GM18519 (cell line): ENCODE results near the gene SWAP70.

Experiments
- ATAC-seq: cut with Tn5 transposase; IDR thresholded peaks from one replicate; pipeline ENCODE4 v1.9.1; 2021; ENCODE audit warnings: mild to moderate bottlenecking, moderate library complexity; ENCODE audit not compliant: unreplicated experiment, low FRiP score

Gene SWAP70

GRCh38 chr11:9771071-9771511 is 107.2 kb downstream of the SWAP70 start:
- ATAC-seq, result no peak

GRCh38 chr11:9772218-9772617 is 108.3 kb downstream of the SWAP70 start:
- ATAC-seq, result no peak

GRCh38 chr11:9773524-9773923 is 109.6 kb downstream of the SWAP70 start:
- ATAC-seq, result no peak

GRCh38 chr11:9774109-9774508 is 110.2 kb downstream of the SWAP70 start:
- ATAC-seq, result no peak

DNA sequence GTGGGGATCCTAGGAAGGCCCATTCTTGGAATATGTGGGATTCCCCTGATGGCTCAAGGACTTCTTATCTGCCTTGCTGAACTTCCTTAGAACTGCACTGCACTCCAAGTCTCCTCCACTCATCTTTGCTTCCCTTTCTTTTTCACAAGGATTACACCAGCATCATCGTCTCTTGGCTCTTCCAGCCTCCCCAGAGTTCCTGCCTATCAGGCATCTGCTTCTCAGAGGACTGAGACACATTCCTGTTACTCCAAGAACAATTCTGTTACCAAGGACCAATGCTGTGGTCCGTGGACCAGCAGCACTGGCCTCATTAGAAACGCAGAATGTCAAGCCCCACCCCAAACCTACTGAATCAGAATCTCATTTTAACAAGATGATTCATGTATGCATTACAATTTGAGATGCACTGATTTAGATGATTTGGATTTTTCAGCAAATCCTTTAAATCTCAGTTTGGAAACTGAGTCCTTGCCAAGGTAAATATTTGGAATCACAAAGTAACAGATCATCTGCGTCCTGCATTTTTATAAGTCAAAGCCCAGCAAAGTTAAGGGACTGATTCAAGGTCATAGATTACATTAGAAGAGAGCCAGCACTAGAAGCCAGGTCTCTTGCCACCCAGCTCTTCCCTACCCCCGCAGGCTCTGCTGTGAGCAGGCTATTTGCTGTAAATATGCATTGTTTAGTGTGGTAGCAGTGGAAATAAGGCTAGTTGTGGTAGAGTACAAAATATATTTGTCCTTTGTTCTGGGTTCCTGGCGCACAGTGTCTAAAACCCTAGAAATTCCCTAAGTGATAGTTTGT is 110.9 kb downstream of the SWAP70 start:
- no peak for ATAC-seq

DNA sequence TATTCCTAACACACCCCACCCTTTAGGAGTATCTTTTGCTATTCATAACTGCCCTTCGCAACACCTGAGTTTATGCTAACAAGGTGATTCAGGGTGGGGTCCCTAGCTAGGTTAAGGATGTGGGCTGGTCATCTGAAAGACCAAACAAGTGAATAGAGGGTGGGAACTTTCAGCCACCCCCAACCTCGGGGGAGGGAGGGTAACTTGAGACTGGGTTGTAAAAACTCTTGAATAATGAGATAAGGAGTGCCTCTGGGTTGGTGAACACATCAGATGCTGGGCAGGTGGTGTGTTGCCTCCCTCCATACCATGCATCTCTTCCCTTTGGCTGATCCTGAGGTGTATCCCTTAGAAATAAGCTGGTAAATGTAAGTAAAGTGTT is 111.5 kb downstream of the SWAP70 start:
- ATAC-seq, result no peak

GRCh38 chr11:9776203-9776602 is 112.3 kb downstream of the SWAP70 start:
- ATAC-seq, result no peak

DNA sequence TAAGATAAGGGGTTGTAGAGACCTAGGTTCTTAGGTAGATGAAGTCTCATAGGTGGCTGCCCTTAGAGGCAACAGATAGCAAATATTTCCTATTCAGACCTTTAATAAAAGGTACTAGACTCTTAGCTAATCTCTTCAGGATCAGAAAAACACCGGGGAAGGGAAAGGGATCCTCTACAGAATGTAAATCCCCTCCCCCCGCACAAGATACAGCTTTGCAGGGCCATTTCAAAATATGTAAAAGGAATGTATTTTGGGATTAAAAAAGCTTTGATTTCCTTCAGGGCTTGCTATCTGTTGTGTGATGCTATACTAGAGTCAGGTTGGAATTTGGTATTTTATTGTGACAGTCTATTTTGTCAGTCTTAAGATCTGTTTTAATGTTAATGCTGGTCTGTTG is 113.2 kb downstream of the SWAP70 start:
- ATAC-seq, result no peak

- ATAC-seq, result no peak
Observed at GRCh38 chr11:9777525-9777924, 113.6 kb downstream of the SWAP70 start.

- no peak for ATAC-seq
Observed at GRCh38 chr11:9780929-9781328, 117.1 kb downstream of the SWAP70 start.

DNA sequence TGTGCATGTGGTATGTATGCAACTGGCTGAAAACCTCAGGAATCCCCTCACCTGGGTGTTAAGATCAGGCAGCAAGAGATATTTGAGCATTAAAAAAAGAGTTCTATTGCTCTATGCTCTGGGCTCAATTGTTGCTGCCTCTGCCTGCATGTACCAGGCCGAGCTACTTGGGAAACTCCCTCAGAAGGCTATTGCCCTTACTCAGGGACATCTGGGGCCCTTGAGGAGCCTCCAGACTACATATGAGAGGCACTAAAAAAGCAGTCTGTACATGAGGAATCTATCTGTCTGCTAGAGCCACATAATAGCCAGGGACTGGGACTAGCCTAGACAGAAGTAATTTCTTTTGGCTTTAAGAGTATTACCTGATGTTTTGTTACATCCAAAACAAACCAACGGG is 120.1 kb downstream of the SWAP70 start:
- no peak for ATAC-seq

GRCh38 chr11:9784602-9785315 is 120.9 kb downstream of the SWAP70 start:
- ATAC-seq, result no peak

DNA sequence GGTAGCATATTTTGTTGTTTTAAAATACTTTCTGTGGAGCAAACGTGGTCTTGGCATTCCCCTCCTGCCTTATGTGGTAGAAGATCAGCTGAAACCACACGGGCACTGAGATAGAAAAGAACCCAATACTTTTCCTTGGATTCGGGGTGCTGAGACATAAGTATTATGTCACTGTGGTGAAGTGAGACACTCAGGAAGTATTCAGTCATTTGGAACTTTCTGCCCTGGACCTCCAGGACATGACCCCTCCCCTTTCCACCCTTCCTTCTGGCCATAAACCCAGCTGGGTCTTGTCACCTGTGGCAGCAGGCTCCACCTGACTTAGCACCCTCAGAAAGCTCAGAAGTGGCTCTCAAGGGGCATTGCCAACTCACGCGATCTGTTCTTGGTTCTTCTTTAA is 123.4 kb downstream of the SWAP70 start:
- ATAC-seq, result no peak

DNA sequence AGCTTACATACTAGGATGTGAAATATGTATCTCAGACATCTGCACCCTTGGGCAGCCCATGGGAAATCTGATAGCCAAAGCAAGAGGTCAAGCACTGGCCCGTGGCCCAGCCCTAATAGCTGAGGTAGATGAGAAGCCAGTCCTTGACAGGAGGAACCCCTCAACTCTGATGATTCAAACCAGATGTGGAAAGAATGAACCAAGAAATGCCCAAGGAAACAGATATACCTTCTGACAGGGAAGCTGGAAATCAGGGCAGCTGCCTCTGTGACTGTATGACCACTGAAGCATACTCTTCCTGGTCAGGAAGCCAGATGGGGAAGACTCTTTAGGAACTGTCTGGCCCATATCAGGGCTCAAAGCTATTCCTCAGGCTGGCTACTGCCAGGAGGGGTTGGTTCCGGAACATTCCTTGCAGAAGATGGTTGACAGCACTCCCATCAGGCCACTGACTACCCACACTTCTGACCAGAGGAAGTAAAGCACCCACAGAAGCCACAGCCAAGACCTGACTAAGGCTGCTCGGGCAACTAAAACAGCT is 124.2 kb downstream of the SWAP70 start:
- ATAC-seq, result no peak

- ATAC-seq, result no peak
Observed at GRCh38 chr11:9789910-9790309, 126.0 kb downstream of the SWAP70 start.

DNA sequence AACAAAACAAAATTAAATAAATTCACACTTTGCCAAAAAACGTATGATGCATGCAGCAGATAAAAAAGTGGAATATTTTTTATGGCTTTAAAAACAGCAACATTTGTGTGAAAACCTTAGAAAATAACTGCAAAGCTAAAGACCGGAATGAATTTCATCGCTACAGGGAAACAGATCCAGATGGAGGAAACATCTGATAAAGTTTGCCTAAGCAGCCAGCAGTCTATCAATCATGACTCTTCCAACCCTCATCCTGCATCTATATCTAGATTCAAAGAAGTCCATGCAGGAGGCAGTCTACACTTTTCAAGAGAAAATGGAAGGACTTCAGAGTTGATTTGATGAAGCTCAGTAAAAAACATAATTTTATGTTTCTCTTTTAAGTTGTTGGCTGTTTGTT is 126.8 kb downstream of the SWAP70 start:
- ATAC-seq, result no peak

DNA sequence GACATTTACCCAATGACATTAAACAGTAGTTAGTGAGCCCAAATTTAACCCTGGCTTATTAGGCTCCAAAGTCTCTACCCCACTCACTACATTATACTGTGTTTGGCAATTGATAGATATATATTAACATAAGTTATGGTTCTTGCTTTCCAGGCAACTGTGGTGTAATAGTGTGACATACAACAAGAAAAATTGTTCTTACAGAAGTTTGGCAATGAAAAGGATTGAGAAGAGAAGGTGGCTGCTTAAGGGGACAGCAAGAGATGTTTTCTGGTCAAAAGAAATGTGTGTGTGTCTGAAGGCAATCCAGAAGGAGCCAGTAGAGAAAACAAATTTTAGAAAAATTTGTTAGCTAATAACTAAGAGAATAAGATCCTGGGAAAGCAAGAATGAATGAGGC is 132.4 kb downstream of the SWAP70 start:
- no peak for ATAC-seq

DNA sequence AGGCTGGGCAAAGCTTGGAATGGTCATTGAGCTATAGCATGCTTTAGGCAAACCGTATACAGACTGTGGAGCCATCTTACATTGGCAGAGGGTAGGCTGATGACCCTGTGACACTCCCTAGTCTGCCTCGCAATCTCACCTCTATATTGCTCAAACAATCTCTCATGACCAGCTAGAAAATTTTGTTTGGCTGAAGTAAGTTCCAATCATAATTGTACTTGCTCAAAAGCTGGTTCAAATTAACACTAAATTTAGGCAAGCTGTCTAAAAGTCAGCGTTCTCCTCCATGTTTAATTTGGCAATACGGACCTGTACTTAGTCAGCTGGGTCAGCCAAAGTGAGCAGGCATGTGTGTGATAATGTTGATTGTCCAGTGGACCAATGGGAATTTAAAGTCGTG is 133.0 kb downstream of the SWAP70 start:
- no peak for ATAC-seq

DNA sequence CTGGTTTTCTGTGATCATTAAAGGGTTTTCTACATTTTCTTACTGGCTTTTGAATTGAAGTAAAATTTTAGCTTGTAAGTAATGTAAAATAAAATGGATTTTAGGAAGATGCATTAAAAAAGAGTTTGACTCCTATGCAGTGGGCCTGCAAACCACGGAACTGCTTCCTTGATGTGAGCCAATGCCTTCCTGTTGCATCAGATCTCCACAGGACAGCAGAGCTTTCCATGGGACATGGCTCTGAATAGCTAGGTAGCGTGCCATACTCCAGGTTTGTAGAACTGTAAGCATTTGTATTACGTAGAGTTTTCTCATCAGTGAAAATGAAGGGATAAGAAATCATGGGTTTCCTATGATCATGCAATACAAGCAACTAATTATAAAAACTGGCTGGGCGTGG is 133.4 kb downstream of the SWAP70 start:
- ATAC-seq, result no peak

- ATAC-seq, result no peak
Observed at GRCh38 chr11:9799886-9800285, 136.0 kb downstream of the SWAP70 start.

- ATAC-seq, result no peak
Observed at GRCh38 chr11:9802291-9802861, 138.5 kb downstream of the SWAP70 start.
